IPS-18a (cell line): ENCODE results near the gene RAD51AP2.

Experiments
- H3K27ac ChIP-seq: one replicate; pipeline ENCODE4 v1.5.1; 2013; ENCODE audit warnings: low read length
- H3K27me3 ChIP-seq: one replicate; pipeline ENCODE4 v1.6.1; 2013; ENCODE audit warnings: mild to moderate bottlenecking, low read length; ENCODE audit not compliant: control insufficient read depth, insufficient read depth
- H3K36me3 ChIP-seq: one replicate; pipeline ENCODE4 v1.6.1; 2013; ENCODE audit warnings: low read depth, low read length; ENCODE audit not compliant: control insufficient read depth
- H3K4me1 ChIP-seq: one replicate; pipeline ENCODE4 v1.6.1; 2013; ENCODE audit warnings: low read depth, low read length; ENCODE audit not compliant: control insufficient read depth
- H3K4me3 ChIP-seq: one replicate; pipeline ENCODE4 v1.5.1; 2013; ENCODE audit warnings: low read length
- H3K9ac ChIP-seq: one replicate; pipeline ENCODE4 v1.6.1; 2013; ENCODE audit warnings: mild to moderate bottlenecking, low read length, moderate library complexity
- H3K9me3 ChIP-seq: one replicate; pipeline ENCODE4 v1.6.1; 2013; ENCODE audit warnings: low read depth, low read length; ENCODE audit not compliant: control insufficient read depth

The RAD51AP2 gene

GRCh38 chr2:17533546-17533945 lies 15.3 kb upstream of the RAD51AP2 start:
- peaks cover 17% of the 10 kb centered on the region for H3K27me3 ChIP-seq
- H3K4me1 ChIP-seq: peaks cover 5% of the 10 kb centered on the region
- no peak overlapping the region for H3K4me3 ChIP-seq
- no peaks in the 10 kb centered on the region for H3K9me3 ChIP-seq
- H3K27ac ChIP-seq: no peak overlapping the region
- no peak overlapping the region for H3K9ac ChIP-seq
- H3K36me3 ChIP-seq: no peaks in the 10 kb centered on the region

GRCh38 chr2:17529771-17530170 lies 11.5 kb upstream of the RAD51AP2 start:
- H3K27ac ChIP-seq: no peak overlapping the region
- H3K27me3 ChIP-seq: no peaks in the 10 kb centered on the region
- no peak overlapping the region for H3K9ac ChIP-seq
- H3K4me3 ChIP-seq: no peak overlapping the region
- H3K4me1 ChIP-seq: no peaks in the 10 kb centered on the region
- H3K36me3 ChIP-seq: no peaks in the 10 kb centered on the region
- H3K9me3 ChIP-seq: no peaks in the 10 kb centered on the region

- Histone ChIP-seq H3K4me3 (no peak overlapping the region), H3K36me3 (no peaks in the 10 kb centered on the region), H3K27me3 (no peaks in the 10 kb centered on the region), H3K9me3 (no peaks in the 10 kb centered on the region), H3K4me1 (peaks cover 21% of the 10 kb centered on the region), H3K9ac (no peak overlapping the region), H3K27ac (no peak overlapping the region)
These were observed 4.1 kb upstream of the RAD51AP2 start for GRCh38 chr2:17522303-17522702.

- Histone ChIP-seq H3K36me3 (no peaks in the 10 kb centered on the region), H3K27me3 (no peaks in the 10 kb centered on the region), H3K9me3 (no peaks in the 10 kb centered on the region), H3K4me1 (peaks cover 22% of the 10 kb centered on the region), H3K9ac (no peak overlapping the region), H3K4me3 (no peak overlapping the region), H3K27ac (no peak overlapping the region)
These were observed 3.4 kb upstream of the RAD51AP2 start for GRCh38 chr2:17521621-17522020.

GRCh38 chr2:17520761-17521160 lies 2.5 kb upstream of the RAD51AP2 start:
- Histone ChIP-seq H3K9ac (no peak overlapping the region), H3K27me3 (no peaks in the 10 kb centered on the region), H3K9me3 (no peaks in the 10 kb centered on the region), H3K36me3 (no peaks in the 10 kb centered on the region), H3K4me3 (no peak overlapping the region), H3K27ac (no peak overlapping the region), H3K4me1 (peaks cover 22% of the 10 kb centered on the region)

GRCh38 chr2:17519486-17519885 lies 1.2 kb upstream of the RAD51AP2 start:
- Histone ChIP-seq H3K9ac (no peak overlapping the region), H3K27ac (no peak overlapping the region), H3K27me3 (no peaks in the 10 kb centered on the region), H3K4me3 (no peak overlapping the region), H3K4me1 (peaks cover 27% of the 10 kb centered on the region), H3K9me3 (no peaks in the 10 kb centered on the region), H3K36me3 (no peaks in the 10 kb centered on the region)

GRCh38 chr2:17517481-17518211 lies 594 bp downstream of the RAD51AP2 start:
- Histone ChIP-seq H3K4me3 (peak overlapping the region; percentile 62), H3K4me1 (peaks cover 24% of the 10 kb centered on the region), H3K27ac (no peak overlapping the region), H3K9me3 (no peaks in the 10 kb centered on the region), H3K9ac (peak overlapping the region; percentile 42), H3K27me3 (no peaks in the 10 kb centered on the region), H3K36me3 (no peaks in the 10 kb centered on the region)

- Histone ChIP-seq H3K27me3 (no peaks in the 10 kb centered on the region), H3K9ac (no peak overlapping the region), H3K4me1 (peaks cover 24% of the 10 kb centered on the region), H3K9me3 (no peaks in the 10 kb centered on the region), H3K4me3 (no peak overlapping the region), H3K27ac (no peak overlapping the region), H3K36me3 (no peaks in the 10 kb centered on the region)
These were observed 2.6 kb downstream of the RAD51AP2 start for GRCh38 chr2:17515652-17516051.

GRCh38 chr2:17506736-17507616 lies 11.3 kb downstream of the RAD51AP2 start:
- Histone ChIP-seq H3K9ac (no peak overlapping the region), H3K4me3 (no peak overlapping the region), H3K4me1 (peaks cover 2% of the 10 kb centered on the region), H3K27ac (no peak overlapping the region), H3K27me3 (no peaks in the 10 kb centered on the region), H3K9me3 (no peaks in the 10 kb centered on the region), H3K36me3 (no peaks in the 10 kb centered on the region)

- Histone ChIP-seq H3K27me3 (no peaks in the 10 kb centered on the region), H3K9me3 (no peaks in the 10 kb centered on the region), H3K36me3 (no peaks in the 10 kb centered on the region), H3K9ac (no peak overlapping the region), H3K4me1 (no peaks in the 10 kb centered on the region), H3K27ac (no peak overlapping the region), H3K4me3 (no peak overlapping the region)
These were observed 20.5 kb downstream of the RAD51AP2 start for GRCh38 chr2:17497718-17498117.

- no peaks in the 10 kb centered on the region for H3K4me1 ChIP-seq
- H3K4me3 ChIP-seq: no peak overlapping the region
- no peaks in the 10 kb centered on the region for H3K27me3 ChIP-seq
- H3K9me3 ChIP-seq: no peaks in the 10 kb centered on the region
- H3K27ac ChIP-seq: no peak overlapping the region
- no peak overlapping the region for H3K9ac ChIP-seq
- H3K36me3 ChIP-seq: no peaks in the 10 kb centered on the region
These were observed 22.6 kb downstream of the RAD51AP2 start for GRCh38 chr2:17495590-17495989.
